Adipocyte (in vitro differentiated cells): ENCODE results near the gene CTAGE4.
"Not testable (repeated sequence)": the region's sequence is repeated elsewhere in the genome, so short reads cannot be mapped to it uniquely, and the experiment has no call there.

ENCODE experiments used
- DNase-seq: peaks from one replicate; pipeline ENCODE4 v3.0.0-alpha.2; 2015; ENCODE audit warnings: low read depth
- H3K27me3 ChIP-seq: replicated peaks from 2 replicates; pipeline ENCODE4 v1.7.0; 2013; ENCODE audit warnings: mild to moderate bottlenecking, low read length, moderate library complexity; ENCODE audit not compliant: control insufficient read depth, insufficient read depth
- H3K36me3 ChIP-seq: 2 replicates; pipeline ENCODE4 v1.7.0; 2013; ENCODE audit warnings: low read length, mild to moderate bottlenecking, moderate library complexity; ENCODE audit not compliant: control insufficient read depth, insufficient read depth, severe bottlenecking
- H3K4me1 ChIP-seq: 2 replicates; pipeline ENCODE4 v1.7.0; 2013; ENCODE audit warnings: mild to moderate bottlenecking, low read length, moderate library complexity; ENCODE audit not compliant: control insufficient read depth, insufficient read depth
- H3K4me3 ChIP-seq: 2 replicates; pipeline ENCODE4 v1.7.0; 2013; ENCODE audit warnings: mild to moderate bottlenecking, low read length, moderate library complexity
- H3K9ac ChIP-seq: 2 replicates; pipeline ENCODE4 v1.7.0; 2013; ENCODE audit warnings: mild to moderate bottlenecking, low read length, moderate library complexity
- H3K9me3 ChIP-seq: 2 replicates; pipeline ENCODE4 v1.7.0; 2013; ENCODE audit warnings: mild to moderate bottlenecking, low read length, moderate library complexity; ENCODE audit not compliant: control insufficient read depth

The CTAGE4 gene

GRCh38 chr7:144178380-144179164 is 4.7 kb upstream of the CTAGE4 start:
- not testable (repeated sequence) for H3K27me3 ChIP-seq, H3K9ac ChIP-seq, H3K4me1 ChIP-seq, H3K9me3 ChIP-seq, H3K36me3 ChIP-seq, H3K4me3 ChIP-seq
- DNase-seq = peak; percentile 42

- not testable (repeated sequence) for H3K27me3 ChIP-seq, H3K9ac ChIP-seq, H3K4me3 ChIP-seq, H3K4me1 ChIP-seq, H3K9me3 ChIP-seq, DNase-seq, H3K36me3 ChIP-seq
Measured at GRCh38 chr7:144179165-144179479, 4.1 kb upstream of the CTAGE4 start.

- DNase-seq, H3K36me3 ChIP-seq, H3K4me1 ChIP-seq, H3K9me3 ChIP-seq, H3K9ac ChIP-seq, H3K27me3 ChIP-seq, H3K4me3 ChIP-seq: not testable (repeated sequence)
Measured at GRCh38 chr7:144187848-144188247, 4.6 kb downstream of the CTAGE4 start.

- not testable (repeated sequence) for H3K9ac ChIP-seq, H3K4me1 ChIP-seq, H3K4me3 ChIP-seq, DNase-seq, H3K36me3 ChIP-seq, H3K9me3 ChIP-seq, H3K27me3 ChIP-seq
Measured at GRCh38 chr7:144188578-144189171, 5.4 kb downstream of the CTAGE4 start.

GRCh38 chr7:144193782-144194181 is 10.5 kb downstream of the CTAGE4 start:
- not testable (repeated sequence) for H3K4me1 ChIP-seq, H3K27me3 ChIP-seq, H3K4me3 ChIP-seq, H3K36me3 ChIP-seq, DNase-seq, H3K9me3 ChIP-seq, H3K9ac ChIP-seq

GRCh38 chr7:144194453-144194852 is 11.2 kb downstream of the CTAGE4 start:
- H3K27me3 ChIP-seq, H3K4me3 ChIP-seq, H3K9ac ChIP-seq, H3K4me1 ChIP-seq, H3K36me3 ChIP-seq, DNase-seq, H3K9me3 ChIP-seq: not testable (repeated sequence)

GRCh38 chr7:144195212-144195872 is 12.1 kb downstream of the CTAGE4 start, which contains the start of gene ARHGEF35:
TSS of gene ARHGEF35 (minus strand) at chr7:144195833. CDS start at chr7:144188383, 7,450 bp downstream.
- not testable (repeated sequence) for H3K9me3 ChIP-seq, H3K36me3 ChIP-seq, DNase-seq, H3K9ac ChIP-seq, H3K4me3 ChIP-seq, H3K27me3 ChIP-seq, H3K4me1 ChIP-seq

- H3K4me3 ChIP-seq, DNase-seq, H3K4me1 ChIP-seq, H3K9ac ChIP-seq, H3K27me3 ChIP-seq, H3K36me3 ChIP-seq, H3K9me3 ChIP-seq: not testable (repeated sequence)
Measured at GRCh38 chr7:144198934-144199333, 15.7 kb downstream of the CTAGE4 start.

- not testable (repeated sequence) for DNase-seq
Measured at GRCh38 chr7:144201978-144202377, 18.7 kb downstream of the CTAGE4 start.

GRCh38 chr7:144203086-144203485 is 19.8 kb downstream of the CTAGE4 start:
- not testable (repeated sequence) for H3K4me3 ChIP-seq, DNase-seq, H3K9ac ChIP-seq, H3K36me3 ChIP-seq, H3K9me3 ChIP-seq, H3K4me1 ChIP-seq, H3K27me3 ChIP-seq

More at GRCh38 chr7:144201978-144202377, 18.7 kb downstream of the CTAGE4 start:
- H3K4me1 ChIP-seq, H3K9me3 ChIP-seq, H3K4me3 ChIP-seq, H3K36me3 ChIP-seq, H3K27me3 ChIP-seq, H3K9ac ChIP-seq: not testable (repeated sequence)

GRCh38 chr7:144205306-144205705 is 22.0 kb downstream of the CTAGE4 start:
- H3K36me3 ChIP-seq, H3K4me1 ChIP-seq, H3K4me3 ChIP-seq, DNase-seq, H3K9me3 ChIP-seq, H3K9ac ChIP-seq, H3K27me3 ChIP-seq: not testable (repeated sequence)
